HEK293T (cell line): ENCODE measurements around the gene CHSY3.

Experiments used
- ARNT ChIP-seq: fragments of 450-650 bp; IDR thresholded peaks from 2 replicates; pipeline ENCODE4 v1.6.1; 2017; ENCODE audit warnings: mild to moderate bottlenecking
- CTBP1 ChIP-seq: fragments of 450-650 bp; IDR thresholded peaks from 2 replicates; pipeline ENCODE4 v1.6.1; 2016; ENCODE audit warnings: borderline replicate concordance
- ELF4 ChIP-seq: fragments of 450-650 bp; IDR thresholded peaks from 2 replicates; pipeline ENCODE4 v1.6.1; 2017; ENCODE audit warnings: antibody characterized with exemption
- FOXA1 ChIP-seq: fragments of 450-650 bp; IDR thresholded peaks from 2 replicates; pipeline ENCODE4 v1.6.1; 2016; ENCODE audit warnings: mild to moderate bottlenecking
- FOXK2 ChIP-seq: fragments of 450-650 bp; IDR thresholded peaks from 2 replicates; pipeline ENCODE4 v1.6.1; 2016; ENCODE audit warnings: mild to moderate bottlenecking
- LEF1 ChIP-seq: fragments of 450-650 bp; IDR thresholded peaks from 2 replicates; pipeline ENCODE4 v1.6.1; 2017; ENCODE audit warnings: mild to moderate bottlenecking, borderline replicate concordance
- PKNOX1 ChIP-seq: fragments of 450-650 bp; IDR thresholded peaks from 2 replicates; pipeline ENCODE4 v1.6.1; 2016
- SP1 ChIP-seq: fragments of 450-650 bp; IDR thresholded peaks from 2 replicates; pipeline ENCODE4 v1.6.1; 2017
- SUZ12 ChIP-seq: fragments of 450-650 bp; IDR thresholded peaks from 2 replicates; pipeline ENCODE4 v1.6.1; 2016; ENCODE audit warnings: mild to moderate bottlenecking

- TF ChIP-seq SP1 = no peak
- TF ChIP-seq LEF1 = no peak
- TF ChIP-seq SUZ12 = no peak
- no peak for TF ChIP-seq CTBP1
- no peak for TF ChIP-seq ARNT
- no peak for TF ChIP-seq FOXK2
- TF ChIP-seq PKNOX1 = no peak
- no peak for TF ChIP-seq FOXA1
- TF ChIP-seq ELF4 = no peak
These were observed 11.2 kb downstream of the CHSY3 start for GRCh38 chr5:129915415-129915814.
